ENCODE results near the gene IZUMO4. TPM values are rescaled to one million over a fixed set of nuclear protein-coding genes. Genes with fewer than 3 reads are reported as not detected.

Gene IZUMO4
- total RNA-seq, 1 experiment from 2014 or later, result 1.5 TPM

- ChIA-PET POLR2A (ENCODE audit: unreplicated experiment) (no interaction called here), CTCF (no interaction called here)
- no peak for DNase-seq
- no peak for TF ChIP-seq EZH2 (IDR thresholded peaks at IDR 0.05; ENCODE audit: low read depth)
- TF ChIP-seq CTCF (conservative IDR thresholded peaks at IDR 0.05), result no peak
- no peaks in the 10 kb centered on the region for H3K36me3 ChIP-seq (ENCODE audit: low read depth)
- intact Hi-C loops (cut with micrococcal nuclease; ENCODE audit: unreplicated experiment), result no loop called here
- no peaks in the 10 kb centered on the region for H3K4me1 ChIP-seq (replicated peaks; ENCODE audit: insufficient read depth)
- H3K9me3 ChIP-seq (ENCODE audit: insufficient read depth, low read depth), result no peaks in the 10 kb centered on the region
- no peaks in the 10 kb centered on the region for H3K9me2 ChIP-seq (ENCODE audit: insufficient read depth)
- no TSS peak for BruUV-seq (replicated peaks)
- no peaks in the 10 kb centered on the region for H3F3A ChIP-seq (ENCODE audit: insufficient read depth, low read depth)
- H3K79me2 ChIP-seq (ENCODE audit: low read depth), result no peaks in the 10 kb centered on the region
- H3K27ac ChIP-seq, result no peak overlapping the region
- no peaks in the 10 kb centered on the region for H3K27me3 ChIP-seq (ENCODE audit: insufficient read depth, low read depth)
- H3K4me2 ChIP-seq, result no peak overlapping the region
- no peak overlapping the region for H2AFZ ChIP-seq
- H4K20me1 ChIP-seq (ENCODE audit: insufficient read depth), result no peaks in the 10 kb centered on the region
- no peak overlapping the region for H3K4me3 ChIP-seq
These were observed 17.5 kb downstream of the IZUMO4 start for GRCh38 chr19:2114218-2114617.

- no peaks in the 10 kb centered on the region for H3K36me3 ChIP-seq (ENCODE audit: low read depth)
- no peaks in the 10 kb centered on the region for H3F3A ChIP-seq (ENCODE audit: insufficient read depth, low read depth)
- CTCF ChIA-PET, result no interaction called here
- no peaks in the 10 kb centered on the region for H3K9me3 ChIP-seq (ENCODE audit: insufficient read depth, low read depth)
- H3K79me2 ChIP-seq (ENCODE audit: low read depth), result no peaks in the 10 kb centered on the region
- H4K20me1 ChIP-seq (ENCODE audit: insufficient read depth), result no peaks in the 10 kb centered on the region
- BruUV-seq (replicated peaks), result no TSS peak
- DNase-seq, result no peak
- no peaks in the 10 kb centered on the region for H3K9me2 ChIP-seq (ENCODE audit: insufficient read depth)
- H2AFZ ChIP-seq, result no peak overlapping the region
- POLR2A ChIA-PET (ENCODE audit: unreplicated experiment), result no interaction called here
- TF ChIP-seq CTCF (conservative IDR thresholded peaks at IDR 0.05) (no peak), EZH2 (IDR thresholded peaks at IDR 0.05; ENCODE audit: low read depth) (no peak)
- H3K4me1 ChIP-seq (replicated peaks; ENCODE audit: insufficient read depth), result no peaks in the 10 kb centered on the region
- H3K27me3 ChIP-seq (ENCODE audit: insufficient read depth, low read depth), result no peaks in the 10 kb centered on the region
- intact Hi-C loops (cut with micrococcal nuclease; ENCODE audit: unreplicated experiment), result no loop called here
- H3K4me3 ChIP-seq, result no peak overlapping the region
- no peak overlapping the region for H3K4me2 ChIP-seq
- H3K27ac ChIP-seq, result no peak overlapping the region
These were observed 18.1 kb downstream of the IZUMO4 start for GRCh38 chr19:2114821-2115220.

- Histone ChIP-seq H3K27me3 (ENCODE audit: insufficient read depth, low read depth) (no peaks in the 10 kb centered on the region), H3K9me3 (ENCODE audit: insufficient read depth, low read depth) (no peaks in the 10 kb centered on the region), H3K4me2 (no peak overlapping the region), H3K9me2 (ENCODE audit: insufficient read depth) (no peaks in the 10 kb centered on the region), H3K27ac (no peak overlapping the region), H3K79me2 (ENCODE audit: low read depth) (no peaks in the 10 kb centered on the region), H3F3A (ENCODE audit: insufficient read depth, low read depth) (no peaks in the 10 kb centered on the region), H3K4me1 (replicated peaks; ENCODE audit: insufficient read depth) (no peaks in the 10 kb centered on the region), H2AFZ (no peak overlapping the region), H3K4me3 (no peak overlapping the region), H4K20me1 (ENCODE audit: insufficient read depth) (no peaks in the 10 kb centered on the region), H3K36me3 (ENCODE audit: low read depth) (no peaks in the 10 kb centered on the region)
- intact Hi-C loops (cut with micrococcal nuclease; ENCODE audit: unreplicated experiment), result no loop called here
- no TSS peak for BruUV-seq (replicated peaks)
- POLR2A ChIA-PET (ENCODE audit: unreplicated experiment), result no interaction called here
- CTCF ChIA-PET, result interaction anchor here (0.6 kb wide), 1 partner anchor 31 kb away, joined by 3 read pairs; no protein-coding TSS in a partner anchor
- no peak for DNase-seq
- no peak for TF ChIP-seq CTCF (conservative IDR thresholded peaks at IDR 0.05)
- TF ChIP-seq EZH2 (IDR thresholded peaks at IDR 0.05; ENCODE audit: low read depth), result no peak
These were observed 18.6 kb downstream of the IZUMO4 start for GRCh38 chr19:2115324-2115723.

All from PC-9 (cell line).